Thymus (tissue), 11 donors: Measurements from ENCODE around the gene CHST2. TPM values are rescaled to one million over a fixed set of nuclear protein-coding genes. Genes with fewer than 3 reads are reported as not detected.
A peak's percentile ranks its signal among the peaks of the same experiment; 100 is the strongest.
"Not testable (repeated sequence)": the region's sequence is repeated elsewhere in the genome, so short reads cannot be mapped to it uniquely, and the experiment has no call there.

Source experiments
- DNase-seq, 9 donors: peaks; one replicate each; pipeline ENCODE4 v3.0.0-alpha.2; 2013; ENCODE audit warnings: low spot score in 9 of 9, low read depth in 6 of 9, missing footprints in 1 of 9
- H3K27ac ChIP-seq, 2 donors: one replicate each; pipeline ENCODE4 v1.5.1; 2013; ENCODE audit warnings: control low read depth in 1 of 2, low read depth in 1 of 2, low read length in 1 of 2, mild to moderate bottlenecking in 1 of 2, moderate library complexity in 1 of 2
- H3K27me3 ChIP-seq, 2 donors: one replicate each; pipeline ENCODE4 v1.5.1; 2013; ENCODE audit warnings: low read length in 1 of 2; ENCODE audit not compliant: control insufficient read depth in 2 of 2, insufficient read depth in 1 of 2
- H3K36me3 ChIP-seq, 2 donors: one replicate each; pipeline ENCODE4 v1.5.1; 2013; ENCODE audit warnings: low read length in 1 of 2, mild to moderate bottlenecking in 1 of 2, moderate library complexity in 1 of 2; ENCODE audit not compliant: control insufficient read depth in 2 of 2, insufficient read depth in 2 of 2
- H3K4me1 ChIP-seq, 2 donors: one replicate each; pipeline ENCODE4 v1.5.1; 2013; ENCODE audit warnings: low read length in 2 of 2; ENCODE audit not compliant: control insufficient read depth in 2 of 2, insufficient read depth in 2 of 2
- H3K4me3 ChIP-seq, 2 donors: one replicate each; pipeline ENCODE4 v1.5.1; 2013; ENCODE audit warnings: low read length in 2 of 2, control low read depth in 1 of 2, mild to moderate bottlenecking in 1 of 2
- H3K9me3 ChIP-seq, 2 donors: one replicate each; pipeline ENCODE4 v1.5.1; 2013; ENCODE audit warnings: low read length in 1 of 2, mild to moderate bottlenecking in 1 of 2; ENCODE audit not compliant: control insufficient read depth in 2 of 2, insufficient read depth in 1 of 2
- WGBS: extraction: QIAGEN DNeasy Blood & Tissue Kit; methylation state at CpG from one replicate; pipeline ENCODE4 v1.1.7; 2013; 5-methylcytosine and 5-hydroxymethylcytosine counted together
- polyA plus RNA-seq: library from polyadenylated mRNA; stranded (reverse); fragments of 200-250 nt; gene quantifications from one replicate; pipeline ENCODE4 v1.2.3, GENCODE V29; 2013
- total RNA-seq: library from RNA; stranded (reverse); fragments of 120-200 nt; gene quantifications from one replicate; pipeline ENCODE4 v1.2.4, GENCODE V29; 2013
- donor health status: healthy.

CHST2 gene
- total and polyA plus RNA-seq, 2 donors, result 15.6 to 16.5 TPM

DNA sequence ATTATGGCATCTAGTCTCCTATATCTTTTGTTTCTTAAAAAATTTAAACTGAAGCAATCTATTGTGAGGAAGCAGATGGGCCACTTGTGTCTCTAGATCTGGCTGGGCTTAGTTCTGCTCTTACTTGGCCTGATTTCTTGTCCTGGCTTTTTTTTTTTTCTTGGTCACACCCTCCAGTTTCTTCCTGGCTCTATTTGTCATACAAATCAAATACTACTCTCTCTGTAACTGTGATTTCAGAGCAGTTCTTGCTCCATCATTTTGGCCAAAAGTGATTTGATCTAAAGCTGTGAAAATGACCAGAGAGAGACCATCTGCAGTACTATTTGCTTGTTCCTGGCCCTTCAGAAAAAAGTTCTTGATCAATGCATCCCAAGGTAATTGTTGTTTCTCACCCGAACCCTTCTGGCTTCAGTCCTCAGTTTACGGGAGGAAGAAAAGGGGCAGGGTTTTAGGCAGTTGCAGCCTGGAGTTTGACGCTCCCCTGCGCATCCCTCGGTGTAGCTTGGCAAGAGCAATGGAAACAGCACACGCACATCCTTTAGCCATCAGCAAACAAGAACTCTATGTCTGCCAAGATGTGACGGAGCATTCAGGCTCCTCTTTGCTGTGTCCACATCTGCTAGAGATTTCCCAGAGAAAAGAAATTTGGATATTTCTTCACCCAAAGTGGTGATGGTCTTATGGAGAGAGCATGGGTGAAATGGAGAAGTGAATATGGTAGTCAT, 31.6 kb downstream of the CHST2 start:
- DNase-seq, result no peak
- Histone ChIP-seq H3K9me3 (no peaks in the 10 kb centered on the region), H3K36me3 (no peaks in the 10 kb centered on the region), H3K4me3 (no peak overlapping the region), H3K27ac (no peak overlapping the region), H3K27me3 (no peaks in the 10 kb centered on the region), H3K4me1 (peaks cover 0 to 7% of the 10 kb centered on the region in 2 donors)
- 96% methylated on average over 7 of the region's 7 CpGs for WGBS

DNA sequence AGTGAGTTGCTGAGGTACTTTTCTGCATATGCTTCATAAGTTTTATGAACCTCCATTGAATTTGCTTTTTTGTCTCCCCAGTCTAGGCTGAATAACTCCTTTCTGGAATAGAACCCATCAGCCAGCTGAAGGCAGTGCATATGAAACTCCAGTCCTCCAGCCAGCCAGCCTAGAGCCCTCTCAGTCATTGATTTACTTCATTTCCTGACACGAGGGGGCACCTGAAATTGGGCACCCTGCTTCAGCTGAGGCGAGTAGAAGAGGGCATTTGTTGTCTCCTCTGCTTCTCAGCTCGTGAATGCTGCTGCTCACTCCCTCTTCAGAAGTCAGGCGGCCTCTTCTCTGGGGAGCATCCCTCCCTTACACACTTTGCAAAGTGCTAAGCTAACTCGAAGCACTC, 32.5 kb downstream of the CHST2 start:
- no peak for DNase-seq
- H3K9me3 ChIP-seq, result no peaks in the 10 kb centered on the region
- H3K4me3 ChIP-seq, result no peak overlapping the region
- H3K27ac ChIP-seq, result no peak overlapping the region
- H3K27me3 ChIP-seq, result no peaks in the 10 kb centered on the region
- H3K36me3 ChIP-seq, result no peaks in the 10 kb centered on the region
- H3K4me1 ChIP-seq, result peaks cover 0 to 7% of the 10 kb centered on the region in 2 donors
- WGBS, result 92% methylated on average over 5 of the region's 5 CpGs

DNA sequence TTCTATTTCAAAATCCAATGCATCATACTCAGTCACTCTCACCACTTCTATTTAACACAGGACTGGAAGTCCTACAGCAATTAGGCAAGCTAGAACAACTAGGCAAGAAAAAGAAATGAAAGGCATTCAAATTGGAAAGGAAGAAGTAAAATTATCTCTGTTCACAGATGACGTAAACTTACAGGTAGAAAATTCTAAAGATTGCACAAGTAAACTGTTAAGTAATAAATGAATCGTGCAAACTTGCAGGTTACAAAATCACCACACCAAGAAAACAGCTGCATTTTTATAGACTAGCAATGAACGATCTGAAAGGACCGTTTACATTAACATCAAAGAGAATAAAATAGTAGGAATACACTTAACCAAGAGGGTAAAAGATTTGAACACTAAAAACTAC, 36.2 kb downstream of the CHST2 start:
- Histone ChIP-seq H3K4me1 (peaks cover 0 to 26% of the 10 kb centered on the region in 2 donors), H3K36me3 (no peaks in the 10 kb centered on the region), H3K9me3 (no peaks in the 10 kb centered on the region), H3K27ac (no peak overlapping the region), H3K27me3 (no peaks in the 10 kb centered on the region), H3K4me3 (no peak overlapping the region)
- 91% methylated on average over 4 of the region's 4 CpGs for WGBS
- no peak for DNase-seq

DNA sequence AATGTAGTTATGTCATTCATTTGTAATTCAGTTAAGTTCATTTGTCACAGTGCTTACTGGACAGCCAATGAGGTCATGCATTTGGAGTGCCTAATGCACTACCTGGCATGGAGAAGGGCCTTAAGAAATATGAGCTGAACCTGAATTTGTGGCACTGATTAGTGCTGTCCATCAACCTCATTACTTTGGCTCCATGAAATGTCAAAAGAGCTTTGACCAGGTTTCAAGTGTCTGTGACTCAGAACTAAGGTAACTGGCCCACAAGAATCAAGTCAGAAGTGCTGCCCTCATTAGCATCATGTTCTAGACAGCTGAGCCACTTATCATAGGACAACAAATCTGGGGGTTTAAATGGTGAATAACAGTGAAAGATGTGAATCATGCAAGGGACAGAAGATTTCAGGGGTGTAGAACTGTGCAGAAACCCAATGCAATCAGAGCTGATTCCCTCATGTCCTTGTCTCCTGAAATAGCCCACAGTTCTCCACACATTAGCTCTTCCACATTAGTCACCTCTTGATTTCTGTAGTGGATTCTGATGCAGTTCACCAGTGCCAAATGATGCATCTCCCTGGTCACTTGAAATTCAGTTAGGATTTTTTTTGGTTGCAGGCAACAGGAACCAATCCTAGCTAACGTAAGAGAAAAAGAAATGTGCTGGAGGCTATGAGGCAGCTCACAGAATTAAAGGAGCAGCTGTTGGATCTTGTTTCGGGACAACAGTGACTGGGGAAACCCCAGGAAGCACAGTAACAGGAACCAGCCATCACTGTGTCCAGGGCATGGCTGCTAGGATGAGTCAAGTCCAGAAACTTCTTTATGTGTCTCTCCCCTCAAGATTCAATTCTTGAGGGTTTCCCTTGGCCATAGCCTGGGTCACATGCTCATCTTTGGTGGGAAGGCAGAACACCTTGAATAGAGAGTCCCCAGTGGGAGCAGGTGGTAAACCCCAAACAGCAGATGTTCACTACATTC, 38.7 kb downstream of the CHST2 start:
- H3K36me3 ChIP-seq, result no peaks in the 10 kb centered on the region
- no peak overlapping the region for H3K4me3 ChIP-seq
- WGBS, result 75% methylated on average over 2 of the region's 2 CpGs
- peak in 1 of 9 donors; percentile 59 for DNase-seq
- H3K27ac ChIP-seq, result peak overlapping the region in 1 of 2 donors; percentile 21
- H3K9me3 ChIP-seq, result no peaks in the 10 kb centered on the region
- peaks cover 0 to 19% of the 10 kb centered on the region in 2 donors for H3K4me1 ChIP-seq
- no peaks in the 10 kb centered on the region for H3K27me3 ChIP-seq

DNA sequence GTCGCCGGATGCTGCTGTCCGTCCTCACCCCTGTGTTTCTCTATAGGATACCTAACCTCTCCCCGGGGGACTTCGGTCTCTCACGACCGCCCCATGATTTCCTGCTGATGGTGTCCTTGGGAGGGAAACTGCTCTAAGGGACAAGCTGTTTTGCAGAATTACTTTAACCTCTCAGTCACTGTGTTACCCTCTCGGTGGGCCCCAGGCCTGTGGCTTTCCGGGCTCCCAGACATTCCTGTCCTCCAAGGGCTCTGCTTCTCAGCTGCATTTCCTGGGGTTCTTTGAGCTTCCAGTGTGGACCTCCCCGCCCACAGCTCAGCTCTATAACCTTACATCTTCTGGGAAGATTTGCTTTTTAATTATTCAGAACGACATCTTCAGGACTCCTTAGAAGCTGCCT, 40.9 kb downstream of the CHST2 start:
- no peaks in the 10 kb centered on the region for H3K9me3 ChIP-seq
- H3K4me1 ChIP-seq, result peaks cover 2 to 33% of the 10 kb centered on the region in 2 donors
- no peaks in the 10 kb centered on the region for H3K27me3 ChIP-seq
- DNase-seq, result no peak
- H3K4me3 ChIP-seq, result no peak overlapping the region
- no peak overlapping the region for H3K27ac ChIP-seq
- no peaks in the 10 kb centered on the region for H3K36me3 ChIP-seq
- 85% methylated on average over 11 of the region's 11 CpGs for WGBS

DNA sequence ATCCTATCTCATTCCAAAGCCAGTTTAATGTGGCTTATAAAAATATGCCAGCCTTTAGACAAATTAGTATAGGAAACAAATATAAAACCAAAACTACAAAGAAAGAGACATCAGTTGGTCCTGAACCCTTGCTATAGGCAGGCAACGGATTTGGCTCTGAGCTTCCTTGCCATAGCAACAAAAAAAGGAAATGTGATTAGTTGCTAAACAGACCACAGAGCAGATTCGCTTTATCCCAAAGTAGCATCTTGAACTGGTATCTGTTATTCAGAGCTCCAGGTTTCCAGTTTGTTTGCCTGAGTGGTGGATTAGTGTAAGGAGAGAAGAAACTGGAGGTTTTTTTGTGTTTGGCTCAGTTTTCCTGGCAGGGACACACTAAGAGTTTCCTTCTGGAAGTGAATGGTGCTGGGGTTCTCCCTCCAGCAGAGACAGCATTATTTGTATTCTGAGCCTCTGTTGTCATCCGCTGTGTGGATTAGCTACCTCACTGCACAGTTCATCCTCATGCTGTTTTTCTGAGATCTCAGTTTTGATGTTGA, 44.1 kb downstream of the CHST2 start:
- Histone ChIP-seq H3K4me1 (peaks cover 3 to 40% of the 10 kb centered on the region in 2 donors), H3K36me3 (no peaks in the 10 kb centered on the region), H3K4me3 (no peak overlapping the region), H3K27ac (no peak overlapping the region), H3K27me3 (no peaks in the 10 kb centered on the region), H3K9me3 (no peaks in the 10 kb centered on the region)
- DNase-seq, result no peak
- WGBS, result 89% methylated on average over 3 of the region's 3 CpGs

DNA sequence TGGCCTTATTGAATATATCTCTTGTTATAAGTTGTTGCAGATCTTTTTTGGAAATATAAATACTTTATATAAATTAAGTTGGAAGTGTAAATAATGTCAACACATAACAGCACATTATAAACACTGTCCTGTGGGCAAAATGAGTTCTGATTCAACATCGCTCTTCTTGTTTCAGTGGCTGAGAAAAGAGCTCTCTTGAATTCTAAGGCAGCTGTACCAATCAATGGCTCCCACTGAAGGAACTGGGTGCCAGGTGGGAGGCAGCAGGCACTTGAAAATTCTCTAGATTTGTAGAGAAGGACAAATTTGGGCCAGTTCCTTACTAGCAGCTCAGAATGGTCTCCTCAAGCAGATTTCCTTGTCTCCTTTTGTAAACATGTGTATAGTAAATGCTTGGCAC, 45.6 kb downstream of the CHST2 start:
- Histone ChIP-seq H3K27ac (peak overlapping the region; percentile 55 to 61), H3K4me1 (peaks cover 14 to 51% of the 10 kb centered on the region in 2 donors), H3K9me3 (no peaks in the 10 kb centered on the region), H3K4me3 (no peak overlapping the region), H3K36me3 (no peaks in the 10 kb centered on the region), H3K27me3 (no peaks in the 10 kb centered on the region)
- peak in 1 of 9 donors; percentile 42 for DNase-seq
- 93% methylated on average over 1 of the region's 1 CpG for WGBS

DNA sequence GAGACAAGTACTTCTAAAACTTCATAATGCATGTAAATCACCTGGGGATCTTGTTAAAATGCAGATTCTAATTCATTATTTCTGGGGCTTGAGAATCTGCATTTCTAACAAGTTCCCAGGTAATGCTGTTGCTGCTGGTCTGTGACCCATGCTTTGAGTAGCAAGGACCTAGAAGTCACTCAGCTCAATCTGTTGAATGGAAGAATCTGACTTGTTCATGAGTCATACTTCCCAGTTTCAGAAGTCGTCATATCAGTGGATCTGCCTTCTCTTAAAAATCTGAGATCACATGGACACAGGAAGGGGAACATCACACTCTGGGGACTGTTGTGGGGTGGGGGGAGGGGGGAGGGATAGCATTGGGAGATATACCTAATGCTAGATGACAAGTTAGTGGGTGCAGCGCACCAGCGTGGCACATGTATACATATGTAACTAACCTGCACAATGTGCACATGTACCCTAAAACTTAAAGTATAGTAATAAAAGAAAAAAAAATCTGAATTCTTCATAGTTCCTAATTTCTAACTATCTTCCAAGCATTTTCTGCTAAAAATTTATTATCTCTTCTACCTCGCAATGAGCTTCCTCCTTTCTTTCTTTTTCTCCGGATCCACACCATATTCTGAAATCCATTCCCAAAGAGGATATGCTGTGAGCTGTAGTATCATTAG, 46.2 kb downstream of the CHST2 start:
- peak overlapping the region; percentile 55 to 61 for H3K27ac ChIP-seq
- H3K27me3 ChIP-seq, H3K4me3 ChIP-seq, H3K36me3 ChIP-seq, H3K9me3 ChIP-seq: not testable (repeated sequence)
- WGBS, result 81% methylated on average over 4 of the region's 5 CpGs
- DNase-seq, result peak in 1 of 9 donors; percentile 55
- peaks cover 18 to 51% of the 10 kb centered on the region in 2 donors for H3K4me1 ChIP-seq
